GM19043 (cell line): Measurements from ENCODE around the gene SNAPC1.
"Not testable (repeated sequence)": the region's sequence is repeated elsewhere in the genome, so short reads cannot be mapped to it uniquely, and the experiment has no call there.

Experiments used
- ATAC-seq: cut with Tn5 transposase; IDR thresholded peaks from one replicate; pipeline ENCODE4 v1.9.1; 2021; ENCODE audit warnings: low read depth; ENCODE audit not compliant: unreplicated experiment

The SNAPC1 gene

DNA sequence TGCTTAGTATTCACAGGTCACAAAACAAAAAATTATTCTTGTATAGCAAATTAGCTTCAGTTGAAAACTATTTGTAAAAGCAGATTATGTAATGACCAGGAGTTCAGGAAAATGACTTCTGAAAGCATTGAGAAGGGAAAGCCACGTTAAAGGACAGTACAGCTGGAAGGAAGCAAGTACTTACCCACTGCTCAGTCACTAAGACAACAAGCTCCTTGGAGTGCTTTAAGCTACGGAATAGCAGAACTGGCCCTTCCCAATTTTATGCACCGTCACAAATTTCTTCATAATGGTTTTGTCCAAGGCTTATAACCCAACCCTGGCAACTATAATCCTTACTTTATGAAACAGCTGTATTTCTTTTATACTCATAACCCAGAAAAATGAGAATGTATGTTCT lies 13.0 kb upstream of the SNAPC1 start:
- ATAC-seq: no peak

DNA sequence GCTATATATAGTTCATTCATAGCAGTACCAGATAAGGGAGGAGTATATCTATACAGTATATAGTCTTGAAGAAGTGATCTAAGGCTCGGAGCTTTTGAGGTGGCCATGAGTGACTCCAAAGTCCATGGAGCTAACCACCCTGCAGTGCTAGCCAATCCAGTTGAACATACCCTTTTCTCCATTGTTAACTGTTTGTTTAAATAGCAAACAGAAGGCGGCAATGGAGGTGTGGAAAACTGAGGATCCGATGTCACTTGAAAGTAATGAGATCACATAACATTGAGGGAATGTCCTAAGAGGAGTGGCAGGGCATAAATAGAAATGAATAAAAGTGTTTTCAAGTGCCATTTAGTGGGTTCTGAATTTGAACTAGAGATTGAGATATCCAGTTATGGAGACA lies 12.4 kb upstream of the SNAPC1 start:
- no peak for ATAC-seq

DNA sequence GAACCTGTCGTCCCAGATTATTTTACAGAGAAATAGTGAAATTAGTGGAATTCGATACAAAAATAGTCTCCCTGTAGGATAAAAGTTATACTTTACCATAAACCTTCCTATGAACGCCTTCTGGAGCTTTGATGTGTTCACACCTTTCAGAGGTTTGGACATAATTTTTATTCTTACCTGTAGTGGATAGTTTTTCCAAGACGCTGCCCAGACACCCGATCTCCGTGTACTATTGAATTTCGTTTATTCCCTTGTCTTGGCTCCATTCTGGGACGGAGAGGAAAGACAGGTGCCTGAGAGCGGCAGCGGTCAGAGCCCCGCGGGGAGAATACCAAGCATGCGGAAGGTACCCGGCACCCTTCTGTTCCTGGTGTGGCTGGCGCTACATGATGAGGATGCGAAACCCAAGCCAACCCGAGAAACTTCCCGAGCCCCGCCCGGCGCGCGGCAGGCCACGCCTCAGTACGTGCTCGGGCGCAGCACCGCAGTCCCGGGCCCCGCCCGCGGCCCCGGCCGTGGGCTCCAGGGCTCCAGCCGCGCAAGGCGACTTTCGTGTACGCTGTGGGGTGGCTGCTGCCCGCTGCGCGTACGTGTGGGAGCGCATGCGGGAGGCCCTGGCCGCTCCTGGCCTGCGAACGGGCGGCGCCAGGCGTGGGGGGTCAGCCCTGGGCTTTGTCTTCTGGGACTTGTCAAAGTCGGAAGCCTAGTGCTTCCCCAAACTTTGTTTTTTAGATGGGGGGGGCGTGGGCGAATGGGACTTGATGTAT lies 11.3 kb upstream of the SNAPC1 start:
- ATAC-seq: peak; percentile 86

DNA sequence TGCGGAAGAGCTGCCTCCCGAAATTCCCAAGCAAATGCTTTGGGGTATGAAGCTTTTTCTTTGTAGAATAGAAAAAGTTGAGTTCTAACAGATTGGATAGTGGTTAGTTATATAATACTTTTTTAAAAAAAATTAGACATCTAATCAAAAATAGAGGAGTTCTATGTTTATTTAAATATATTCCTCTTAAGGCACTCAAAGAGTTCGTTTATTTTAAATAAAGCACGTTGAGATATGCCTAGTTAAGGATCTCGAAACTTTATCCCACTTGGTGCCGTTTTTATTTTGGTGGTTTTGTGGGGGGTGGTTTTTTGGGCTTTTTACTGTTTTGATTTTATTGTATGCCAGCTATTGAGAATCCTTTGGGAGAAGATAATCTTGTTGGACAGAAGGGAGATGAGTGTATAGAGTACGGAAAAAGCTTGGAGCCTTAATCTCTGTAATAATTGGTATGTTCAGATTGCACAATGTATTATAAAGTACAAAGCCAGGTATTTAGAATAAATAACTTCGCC lies 10.7 kb upstream of the SNAPC1 start:
- ATAC-seq: no peak

DNA sequence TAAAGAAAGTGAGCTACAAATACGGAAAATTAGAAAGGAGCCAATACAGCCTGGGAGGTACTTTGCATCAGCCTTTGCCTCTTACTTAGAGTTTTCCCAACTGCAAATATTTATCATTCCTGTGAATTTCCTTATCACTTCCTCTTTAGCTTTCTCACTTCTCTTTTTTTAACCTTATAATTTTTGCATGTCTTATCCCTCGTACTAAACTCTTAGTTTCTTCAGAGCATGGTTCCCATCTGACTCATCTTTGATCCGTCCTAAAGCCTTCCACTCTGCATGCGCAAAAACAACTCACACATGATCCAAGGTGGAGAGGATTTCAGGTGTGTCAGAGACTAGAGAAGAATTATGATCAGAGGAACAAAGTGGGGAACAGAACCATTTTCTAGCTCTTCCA lies 9.6 kb upstream of the SNAPC1 start:
- ATAC-seq: peak; percentile 51

DNA sequence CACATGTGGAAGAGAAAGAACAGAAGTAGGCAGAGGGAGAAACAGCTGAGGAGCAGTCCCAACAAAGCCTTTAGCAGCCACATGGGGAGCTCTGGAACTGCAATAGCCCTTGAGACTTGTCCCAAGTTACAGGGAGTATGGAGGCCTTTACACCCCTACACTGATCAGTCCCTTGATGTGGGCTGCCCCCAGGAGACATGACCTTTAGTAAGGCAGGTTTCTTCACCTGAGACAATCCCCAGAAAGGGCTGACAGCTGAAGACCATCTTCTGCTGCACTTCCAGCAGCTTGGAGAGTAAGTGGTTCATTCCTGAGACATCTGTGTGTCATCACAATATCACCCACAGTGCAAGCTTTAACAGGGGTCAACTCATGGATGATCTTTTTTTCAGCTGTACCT lies 8.6 kb upstream of the SNAPC1 start:
- ATAC-seq: no peak

DNA sequence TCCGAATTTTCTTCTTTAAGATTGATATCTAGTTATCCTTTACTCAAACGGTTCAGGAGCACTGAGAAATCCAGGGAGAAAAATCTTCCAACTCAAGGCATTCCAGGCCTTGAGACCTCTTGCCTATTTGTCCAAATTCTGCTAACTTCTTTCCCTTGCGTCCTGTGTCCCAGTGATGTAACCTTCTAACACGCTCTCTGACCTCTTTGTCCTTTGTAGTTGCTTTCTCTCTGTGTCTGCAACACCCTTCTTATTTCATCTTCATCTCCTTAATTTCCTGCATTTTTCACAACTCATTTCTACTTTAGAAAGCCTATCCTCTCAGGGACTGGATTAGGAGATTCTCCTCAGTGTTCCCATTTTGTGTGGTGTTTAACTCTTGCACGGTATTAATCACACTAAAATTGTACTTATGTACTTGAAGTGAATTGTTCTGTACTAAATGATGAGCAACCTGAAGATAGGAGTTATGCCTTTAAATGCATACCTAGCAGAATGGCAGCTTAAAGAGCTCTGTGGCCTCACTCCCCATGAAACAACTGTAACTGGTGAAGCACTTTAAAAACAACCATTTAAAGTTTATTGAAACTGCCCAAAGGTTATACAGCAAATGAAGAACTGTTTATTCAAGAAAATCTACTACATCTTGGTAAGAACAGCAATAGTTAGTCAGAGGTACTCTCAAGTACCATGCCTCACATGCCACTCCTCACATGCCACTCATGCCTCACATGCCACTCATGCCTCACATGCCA lies 7.4 kb upstream of the SNAPC1 start:
- no peak for ATAC-seq

DNA sequence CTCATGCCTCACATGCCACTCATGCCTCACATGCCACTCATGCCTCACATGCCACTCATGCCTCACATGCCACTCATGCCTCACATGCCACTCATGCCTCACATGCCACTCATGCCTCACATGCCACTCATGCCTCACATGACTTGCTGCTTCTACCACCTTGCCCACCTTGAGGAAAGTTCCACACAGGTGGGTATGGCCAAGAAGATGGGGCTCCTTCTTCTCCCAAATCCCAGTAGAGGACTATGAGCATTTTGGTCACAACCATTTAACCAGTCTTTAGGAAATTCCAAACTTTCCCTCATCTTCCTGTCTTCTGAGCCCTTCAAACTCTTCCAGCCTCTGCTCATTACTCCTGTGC lies 6.9 kb upstream of the SNAPC1 start:
- not testable (repeated sequence) for ATAC-seq

DNA sequence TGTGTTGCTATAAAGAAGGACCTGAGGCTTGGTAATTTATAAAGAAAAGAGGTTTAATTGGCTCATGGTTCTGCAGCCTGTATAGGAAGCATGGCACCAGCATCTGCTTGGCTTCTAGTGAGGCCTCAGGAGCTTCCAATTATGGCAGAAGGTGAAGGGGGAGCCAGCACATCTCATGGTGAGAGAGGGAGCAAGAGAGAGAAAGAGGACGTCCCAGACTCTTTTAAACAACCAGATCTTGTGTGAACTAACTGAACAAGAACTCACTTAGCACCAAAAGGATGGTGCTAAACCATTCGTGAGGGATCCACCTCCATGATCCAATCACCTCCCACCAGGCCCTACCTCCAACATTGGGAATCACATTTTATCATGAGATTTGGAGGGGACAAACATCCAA lies 6.1 kb upstream of the SNAPC1 start:
- ATAC-seq: no peak

DNA sequence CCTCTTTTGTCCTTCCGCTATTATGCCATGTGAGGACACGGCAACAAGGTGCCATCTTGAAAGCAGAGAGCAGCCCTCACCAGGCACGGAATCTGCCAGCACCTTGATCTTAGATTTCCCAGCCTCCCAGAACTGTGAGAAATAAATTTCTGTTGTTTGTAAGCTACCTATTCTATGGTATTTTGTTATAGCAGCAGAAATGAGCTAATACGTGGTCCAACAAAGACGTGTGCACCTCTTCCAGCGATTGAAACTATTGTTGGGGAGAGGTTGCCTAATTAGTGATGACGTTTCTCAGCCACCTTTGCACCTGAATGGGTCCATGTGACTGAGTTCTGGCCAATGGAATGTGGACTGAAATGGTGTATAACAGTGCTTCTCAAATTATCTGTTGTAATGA lies 2.3 kb upstream of the SNAPC1 start:
- ATAC-seq: no peak

DNA sequence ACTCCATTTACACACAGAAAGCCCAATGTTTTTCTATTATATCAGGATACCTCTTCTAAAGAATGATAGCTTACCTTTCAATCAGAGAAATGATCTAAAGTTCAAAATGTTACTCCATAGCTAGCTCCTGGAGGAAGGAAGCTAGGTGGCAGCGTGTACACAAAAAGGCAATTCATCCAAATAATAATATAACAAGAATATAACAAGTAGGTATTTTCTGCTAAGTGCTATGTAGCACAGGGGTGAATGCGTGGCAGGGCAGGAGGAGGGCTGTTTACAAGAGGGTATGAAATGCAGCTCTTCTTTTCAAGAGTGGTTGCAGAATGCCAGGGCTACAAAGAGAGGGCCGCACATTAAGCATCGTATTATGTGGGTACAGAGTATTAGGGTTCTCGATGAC lies 663 bp upstream of the SNAPC1 start:
- ATAC-seq: peak; percentile 3

DNA sequence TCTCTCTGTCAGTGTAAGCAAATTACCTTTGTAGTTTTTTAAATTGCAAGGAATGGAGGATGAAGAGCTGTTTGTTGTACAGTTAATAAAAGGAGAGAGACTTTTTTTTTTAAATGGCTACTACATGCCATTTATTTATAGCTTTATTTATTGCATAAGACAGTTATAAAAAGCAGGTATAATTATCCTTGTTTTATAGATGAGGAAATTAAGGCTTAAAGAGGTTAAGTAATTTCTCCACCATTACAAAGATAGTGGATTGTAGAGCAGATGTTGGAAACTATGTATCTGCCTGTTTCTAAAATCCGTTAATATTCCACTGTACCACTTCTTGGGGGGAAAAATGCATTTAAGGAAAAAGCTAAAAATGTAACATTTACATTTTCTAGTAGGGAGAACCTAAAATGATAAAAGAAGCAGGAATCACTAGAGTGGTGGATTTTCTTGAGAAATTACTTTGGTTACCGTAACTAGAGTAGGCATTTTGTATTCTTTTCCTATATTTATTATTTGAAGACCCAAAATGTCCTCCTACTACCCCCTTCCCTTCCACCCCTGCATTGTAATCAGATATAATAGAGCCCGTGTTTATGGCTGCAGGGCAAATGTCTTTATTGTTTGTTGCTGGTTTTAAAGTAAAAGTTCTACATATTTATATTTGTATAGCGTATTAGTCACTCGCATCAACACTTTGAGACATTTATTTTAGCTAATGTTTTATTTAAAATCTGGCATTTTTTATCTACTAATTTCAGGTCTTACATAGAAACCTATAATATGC lies 2.3 kb downstream of the SNAPC1 start:
- no peak for ATAC-seq

DNA sequence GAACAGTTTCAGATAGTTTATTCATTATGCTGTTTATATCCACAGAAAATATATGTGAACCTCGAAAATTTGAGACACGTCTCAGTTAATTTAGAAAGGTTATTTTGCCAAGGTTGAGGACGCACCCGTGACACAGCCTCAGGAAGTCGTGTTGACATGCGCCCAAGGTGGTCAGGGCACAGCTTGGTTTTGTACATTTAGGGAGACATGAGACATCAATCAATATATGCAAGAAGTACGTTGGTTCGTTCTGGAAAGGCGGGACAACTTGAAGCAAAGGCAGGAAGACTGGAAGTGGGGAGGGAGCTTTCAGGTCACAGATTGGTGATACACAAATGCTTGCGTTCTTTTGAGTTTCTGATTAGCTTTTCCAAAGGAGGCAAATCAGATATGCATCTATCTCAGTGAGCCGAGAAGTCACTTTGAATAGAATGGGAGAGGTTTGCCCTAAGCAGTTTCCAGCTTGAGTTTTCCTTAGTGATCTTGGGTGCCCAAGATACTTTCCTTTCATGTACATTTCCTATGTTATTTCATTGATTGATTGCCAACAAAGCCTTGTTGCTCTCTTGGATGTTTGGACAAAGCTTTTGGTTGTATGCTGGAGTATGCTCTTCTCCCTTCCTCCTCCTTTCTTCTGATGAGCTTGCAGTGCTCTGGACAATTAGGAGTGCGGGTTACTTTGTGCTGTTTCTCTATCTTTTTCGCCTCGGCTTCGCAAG lies 3.2 kb downstream of the SNAPC1 start:
- no peak for ATAC-seq

DNA sequence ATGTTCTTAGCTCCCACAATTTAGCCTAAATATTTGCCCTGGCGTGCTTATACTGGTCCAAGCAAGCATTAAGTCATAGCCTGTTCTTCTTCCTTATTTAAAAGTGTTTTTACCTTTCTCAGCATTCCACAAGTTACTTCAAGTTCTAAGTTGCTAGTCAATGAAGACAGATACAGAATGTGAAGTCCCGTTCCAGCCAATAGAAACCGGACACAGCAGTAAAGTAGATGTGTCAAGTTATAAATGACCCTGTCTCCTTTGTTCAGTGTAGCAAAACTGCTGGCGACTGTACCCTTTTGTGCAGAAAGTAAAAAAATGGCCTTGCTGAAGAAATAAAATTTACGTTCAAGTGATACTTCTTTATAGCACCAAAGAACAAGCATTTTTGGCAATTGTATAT lies 3.9 kb downstream of the SNAPC1 start:
- no peak for ATAC-seq

DNA sequence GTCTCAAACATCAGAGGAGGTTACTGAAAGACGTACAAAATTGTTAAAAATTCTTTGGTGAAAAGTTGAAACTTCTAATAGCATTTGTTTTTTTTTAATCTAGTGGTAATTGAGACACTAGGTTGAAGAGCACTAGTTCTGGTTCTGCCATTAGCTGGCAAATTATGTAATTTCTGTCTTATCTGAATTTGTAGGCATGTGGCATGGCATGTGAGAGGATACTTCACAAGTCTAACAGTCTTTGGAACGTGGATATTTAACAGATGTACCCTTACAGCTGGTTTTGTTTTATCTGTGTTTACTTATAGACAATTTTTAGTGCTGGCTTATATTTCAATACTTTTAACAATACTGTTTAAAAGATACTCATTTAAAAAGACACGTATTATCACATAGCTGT lies 6.0 kb downstream of the SNAPC1 start:
- no peak for ATAC-seq

DNA sequence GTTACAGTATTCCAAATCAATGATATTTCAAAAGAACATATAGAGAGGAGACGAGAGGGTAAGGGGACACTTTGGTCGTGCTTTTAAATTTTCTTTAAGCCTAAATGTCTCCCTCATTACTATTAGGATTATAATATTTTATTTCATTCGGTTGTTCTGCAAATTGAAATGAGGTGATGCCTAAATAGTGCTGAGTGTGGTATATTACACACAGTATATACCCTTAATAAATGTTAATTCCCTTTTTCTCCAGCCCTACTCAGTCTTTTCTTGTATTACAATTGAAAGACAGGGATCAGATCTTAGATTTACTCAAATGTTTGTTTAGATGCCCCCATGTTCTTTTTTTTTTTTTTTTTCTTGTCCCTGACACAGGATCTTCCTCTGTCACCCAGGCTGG lies 7.7 kb downstream of the SNAPC1 start:
- no peak for ATAC-seq

DNA sequence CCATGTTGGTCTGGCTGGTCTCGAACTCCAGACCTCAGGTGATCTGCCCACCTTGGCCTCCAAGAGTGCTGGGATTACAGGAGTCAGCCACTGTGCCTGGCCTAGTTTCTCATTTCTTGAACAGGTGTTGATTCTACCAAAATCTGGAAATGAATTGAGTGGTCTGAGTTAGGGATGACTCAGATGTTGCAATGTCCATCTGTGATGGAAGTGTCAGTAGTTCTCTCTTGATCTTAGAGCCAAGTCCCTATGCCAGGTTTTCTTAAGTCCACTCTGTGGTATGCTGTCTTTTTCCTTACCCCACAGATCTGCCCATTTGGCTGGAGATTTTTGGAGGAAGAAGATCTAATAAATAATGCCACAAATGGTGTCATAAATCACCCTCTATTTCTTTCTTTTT lies 12.6 kb downstream of the SNAPC1 start:
- ATAC-seq: no peak

DNA sequence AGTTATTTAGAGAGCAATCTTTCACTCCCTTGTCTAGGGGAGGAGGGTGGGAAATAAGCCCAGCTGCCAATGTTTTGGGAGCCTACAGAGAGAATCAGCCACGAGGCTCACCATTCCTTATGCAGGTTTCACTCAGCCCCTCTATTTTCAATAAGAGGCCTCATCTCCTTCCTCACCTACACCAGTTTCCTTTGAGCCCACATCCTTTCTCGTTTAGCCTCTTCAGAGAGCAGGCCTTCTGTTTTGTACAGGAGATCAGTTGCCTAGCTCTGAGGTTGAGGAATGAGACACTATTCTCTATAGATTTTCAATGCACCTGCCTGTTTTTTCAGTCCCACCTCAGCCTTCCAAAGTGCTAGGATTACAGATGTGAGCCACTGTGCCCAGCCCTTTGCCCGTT lies 17.9 kb downstream of the SNAPC1 start:
- ATAC-seq: peak; percentile 88

DNA sequence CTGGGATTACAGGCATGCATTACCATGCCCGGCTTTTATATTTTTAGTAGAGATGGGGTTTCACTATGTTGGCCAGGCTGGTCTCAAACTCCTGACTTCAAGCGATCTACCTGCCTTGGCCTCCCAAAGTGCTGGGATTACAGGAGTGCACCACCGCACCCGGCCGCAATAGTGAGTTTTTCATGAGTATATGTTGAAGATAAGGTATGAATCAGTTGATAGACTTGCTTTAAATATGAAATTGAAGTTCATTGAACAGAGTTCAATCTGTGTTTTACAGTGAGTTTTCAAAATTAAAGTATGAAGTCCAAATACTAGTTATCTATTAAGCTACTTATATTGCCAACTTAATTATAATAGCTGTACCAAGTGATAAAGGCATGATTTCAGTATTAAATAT lies 35.1 kb downstream of the SNAPC1 start:
- no peak for ATAC-seq

DNA sequence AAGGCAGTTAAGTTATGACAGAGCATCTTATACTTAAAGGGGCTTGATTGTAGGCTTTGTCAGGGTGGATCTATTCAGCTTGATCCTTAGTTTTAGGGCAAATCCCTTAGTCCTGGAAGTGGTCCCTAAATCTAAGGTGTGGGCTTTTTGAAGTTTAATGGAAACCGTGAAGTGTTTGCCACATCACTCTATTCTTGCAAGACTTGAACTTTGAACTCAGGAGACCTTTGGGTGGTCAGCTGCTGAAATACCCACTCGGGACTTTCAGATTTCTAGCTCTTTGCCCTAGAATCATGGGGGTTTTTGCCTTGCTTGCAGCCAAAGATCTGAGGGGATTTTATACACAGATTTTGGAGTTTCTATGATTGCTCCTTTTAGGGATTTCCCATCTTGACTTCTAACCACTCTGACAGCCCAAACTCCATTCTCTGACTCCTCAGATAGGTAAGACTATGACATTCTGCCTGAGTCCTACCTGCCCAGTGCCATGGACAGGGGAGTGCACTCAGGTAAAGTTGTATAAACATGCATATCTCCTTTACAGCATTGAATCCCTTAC lies 39.9 kb downstream of the SNAPC1 start:
- no peak for ATAC-seq
